ENCODE data around the gene EFNB2.

EFNB2 gene

DNA sequence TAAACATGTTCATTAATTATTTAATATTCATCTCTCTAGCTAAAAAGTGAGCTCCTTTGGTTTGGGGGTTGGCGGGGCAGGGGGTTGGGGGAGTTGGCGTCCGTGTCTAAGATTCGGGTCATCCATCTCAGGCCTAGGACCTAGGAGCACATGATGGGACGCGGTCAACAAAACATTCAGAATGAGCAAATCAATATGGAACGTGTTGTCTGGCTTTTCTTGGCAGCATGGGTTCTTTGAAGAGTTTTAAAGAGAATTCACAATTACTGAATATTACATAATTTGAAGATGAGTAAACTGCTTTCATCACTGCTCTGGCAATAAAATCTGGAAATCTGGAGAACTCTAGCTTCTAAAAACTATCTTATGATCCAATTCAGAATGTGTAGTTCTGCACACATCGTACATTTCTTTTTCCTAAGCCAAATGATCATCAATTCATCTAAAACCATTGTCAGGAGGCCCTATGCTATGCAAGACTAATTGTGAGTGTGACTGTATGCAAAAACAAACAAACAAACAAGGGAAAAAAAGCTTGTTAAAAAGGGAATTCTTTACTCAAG, 37.9 kb upstream of the EFNB2 start:
- TF ChIP-seq, protein P1, sequence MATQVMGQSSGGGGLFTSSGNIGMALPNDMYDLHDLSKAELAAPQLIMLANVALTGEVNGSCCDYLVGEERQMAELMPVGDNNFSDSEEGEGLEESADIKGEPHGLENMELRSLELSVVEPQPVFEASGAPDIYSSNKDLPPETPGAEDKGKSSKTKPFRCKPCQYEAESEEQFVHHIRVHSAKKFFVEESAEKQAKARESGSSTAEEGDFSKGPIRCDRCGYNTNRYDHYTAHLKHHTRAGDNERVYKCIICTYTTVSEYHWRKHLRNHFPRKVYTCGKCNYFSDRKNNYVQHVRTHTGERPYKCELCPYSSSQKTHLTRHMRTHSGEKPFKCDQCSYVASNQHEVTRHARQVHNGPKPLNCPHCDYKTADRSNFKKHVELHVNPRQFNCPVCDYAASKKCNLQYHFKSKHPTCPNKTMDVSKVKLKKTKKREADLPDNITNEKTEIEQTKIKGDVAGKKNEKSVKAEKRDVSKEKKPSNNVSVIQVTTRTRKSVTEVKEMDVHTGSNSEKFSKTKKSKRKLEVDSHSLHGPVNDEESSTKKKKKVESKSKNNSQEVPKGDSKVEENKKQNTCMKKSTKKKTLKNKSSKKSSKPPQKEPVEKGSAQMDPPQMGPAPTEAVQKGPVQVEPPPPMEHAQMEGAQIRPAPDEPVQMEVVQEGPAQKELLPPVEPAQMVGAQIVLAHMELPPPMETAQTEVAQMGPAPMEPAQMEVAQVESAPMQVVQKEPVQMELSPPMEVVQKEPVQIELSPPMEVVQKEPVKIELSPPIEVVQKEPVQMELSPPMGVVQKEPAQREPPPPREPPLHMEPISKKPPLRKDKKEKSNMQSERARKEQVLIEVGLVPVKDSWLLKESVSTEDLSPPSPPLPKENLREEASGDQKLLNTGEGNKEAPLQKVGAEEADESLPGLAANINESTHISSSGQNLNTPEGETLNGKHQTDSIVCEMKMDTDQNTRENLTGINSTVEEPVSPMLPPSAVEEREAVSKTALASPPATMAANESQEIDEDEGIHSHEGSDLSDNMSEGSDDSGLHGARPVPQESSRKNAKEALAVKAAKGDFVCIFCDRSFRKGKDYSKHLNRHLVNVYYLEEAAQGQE (IDR thresholded peaks at IDR 0.05; ENCODE audit: insufficient read depth in 1 of 2, low read depth in 2 of 2, low read length in 2 of 2) = no peak
- TF ChIP-seq FOXP2 (optimal IDR thresholded peaks at IDR 0.05; ENCODE audit: borderline replicate concordance, extremely low read depth, extremely low read length, insufficient read depth) (no peak), TAF1 (IDR thresholded peaks at IDR 0.05; ENCODE audit: borderline replicate concordance, insufficient read depth, low read length) (no peak), POLR2AphosphoS5 (IDR thresholded peaks at IDR 0.05; ENCODE audit: low read depth, low read length) (no peak), SIN3A (IDR thresholded peaks at IDR 0.05; ENCODE audit: borderline replicate concordance, insufficient read depth, low read length) (no peak)

DNA sequence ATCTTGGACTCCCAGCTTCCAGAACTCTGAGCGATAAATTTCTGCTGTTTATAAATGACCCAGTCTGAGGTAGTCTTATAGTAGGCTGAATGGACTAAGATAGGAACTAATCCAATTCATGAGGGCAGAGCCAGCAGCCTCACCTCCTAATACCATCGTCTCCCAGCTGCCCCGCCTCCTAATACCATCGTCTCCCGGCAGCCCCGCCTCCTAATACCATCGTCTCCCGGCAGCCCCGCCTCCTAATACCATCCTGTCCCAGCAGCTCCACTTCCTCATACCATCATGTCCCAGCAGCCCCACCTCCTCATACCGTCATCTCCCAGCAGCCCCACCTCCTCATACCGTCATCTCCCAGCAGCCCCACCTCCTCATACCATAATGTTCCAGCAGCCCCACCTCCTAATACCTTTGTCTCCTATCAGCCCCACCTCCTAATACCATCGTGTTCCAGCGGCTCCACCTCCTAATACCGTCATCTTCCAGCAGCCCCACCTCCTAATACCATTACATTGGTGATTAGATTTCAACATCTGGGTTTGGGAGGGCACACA, 34.9 kb upstream of the EFNB2 start:
- TF ChIP-seq TAF1 (IDR thresholded peaks at IDR 0.05; ENCODE audit: borderline replicate concordance, insufficient read depth, low read length) (no peak), POLR2AphosphoS5 (IDR thresholded peaks at IDR 0.05; ENCODE audit: low read depth, low read length) (no peak), FOXP2 (optimal IDR thresholded peaks at IDR 0.05; ENCODE audit: borderline replicate concordance, extremely low read depth, extremely low read length, insufficient read depth) (no peak), SIN3A (IDR thresholded peaks at IDR 0.05; ENCODE audit: borderline replicate concordance, insufficient read depth, low read length) (no peak)
- TF ChIP-seq, protein P1 (IDR thresholded peaks at IDR 0.05; ENCODE audit: insufficient read depth in 1 of 2, low read depth in 2 of 2, low read length in 2 of 2) = no peak

DNA sequence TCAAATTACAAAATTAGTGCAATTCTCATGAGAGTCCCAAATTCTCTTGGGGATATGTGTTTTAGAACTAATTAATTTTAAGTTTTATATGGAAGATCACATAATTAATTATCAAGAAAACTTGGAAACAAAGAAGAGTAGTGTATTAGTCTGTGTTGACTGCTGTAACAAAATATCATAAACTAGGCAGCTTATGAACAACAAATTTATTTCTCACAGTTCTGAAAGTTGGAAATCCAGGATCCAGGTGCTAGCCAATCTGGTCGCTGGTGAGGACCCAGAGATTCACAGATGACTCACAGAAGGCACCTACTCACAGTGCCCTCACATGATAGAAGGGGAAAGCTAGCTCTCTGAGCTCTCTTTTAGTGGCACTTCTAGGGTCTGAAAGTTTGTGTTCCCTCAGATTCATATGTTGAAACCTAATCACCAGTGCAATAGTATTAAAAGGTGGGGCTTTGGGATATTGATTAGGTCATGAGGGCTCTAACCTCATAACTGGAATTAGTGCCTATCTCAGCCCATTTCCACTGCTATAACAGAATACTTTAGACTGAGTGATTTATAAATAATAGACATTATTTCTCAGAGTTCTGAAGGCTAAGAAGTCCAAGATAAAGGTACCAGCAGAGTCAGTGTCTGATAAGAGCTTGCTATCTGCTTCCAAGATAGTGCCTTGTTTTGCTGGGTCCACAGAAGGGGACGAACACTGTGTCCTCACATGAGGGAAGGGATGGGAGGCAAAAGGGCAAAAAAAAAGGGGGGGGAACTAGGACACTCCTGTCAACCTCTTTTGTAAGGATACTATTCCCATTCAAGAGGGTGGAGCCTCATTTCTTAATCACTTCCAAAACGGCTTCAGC, 34.0 kb upstream of the EFNB2 start:
- TF ChIP-seq, protein P1 (IDR thresholded peaks at IDR 0.05; ENCODE audit: insufficient read depth in 1 of 2, low read depth in 2 of 2, low read length in 2 of 2) = no peak
- no peak for TF ChIP-seq POLR2AphosphoS5 (IDR thresholded peaks at IDR 0.05; ENCODE audit: low read depth, low read length)
- no peak for TF ChIP-seq SIN3A (IDR thresholded peaks at IDR 0.05; ENCODE audit: borderline replicate concordance, insufficient read depth, low read length)
- no peak for TF ChIP-seq FOXP2 (optimal IDR thresholded peaks at IDR 0.05; ENCODE audit: borderline replicate concordance, extremely low read depth, extremely low read length, insufficient read depth)
- no peak for TF ChIP-seq TAF1 (IDR thresholded peaks at IDR 0.05; ENCODE audit: borderline replicate concordance, insufficient read depth, low read length)

DNA sequence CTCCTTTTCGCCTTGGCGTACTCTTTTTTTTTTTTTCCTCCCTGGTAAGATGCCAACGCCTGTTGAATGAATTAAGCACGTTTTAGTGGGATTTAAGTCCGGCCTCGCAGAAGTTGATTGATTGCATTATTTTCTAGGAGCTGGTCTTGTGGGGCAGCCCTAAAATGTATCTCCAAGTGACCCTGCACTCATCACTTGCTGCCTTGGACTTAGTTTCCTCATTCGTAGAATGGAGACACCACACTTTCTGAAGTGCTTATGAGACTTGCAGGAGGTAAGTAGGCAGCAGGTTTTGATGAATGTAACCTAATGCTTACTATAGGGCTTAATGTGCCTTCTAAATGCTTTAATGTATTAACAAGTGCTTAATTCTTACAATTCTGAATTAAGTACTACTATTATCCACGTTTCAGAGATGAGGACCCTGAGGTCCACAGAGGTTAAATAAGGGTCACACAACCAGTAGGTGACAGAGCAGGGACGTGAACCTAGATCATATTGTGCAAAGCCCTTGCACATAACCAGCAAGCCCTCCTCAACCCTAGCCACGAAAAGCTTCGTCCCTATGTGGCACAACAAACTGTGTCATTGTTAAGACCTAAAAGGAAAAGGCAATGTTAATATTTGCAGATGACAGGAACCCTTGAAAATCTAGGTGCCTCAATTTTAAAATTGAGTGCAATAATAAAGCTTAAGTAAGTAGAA, 33.0 kb upstream of the EFNB2 start:
- TF ChIP-seq FOXP2 (optimal IDR thresholded peaks at IDR 0.05; ENCODE audit: borderline replicate concordance, extremely low read depth, extremely low read length, insufficient read depth) (no peak), POLR2AphosphoS5 (IDR thresholded peaks at IDR 0.05; ENCODE audit: low read depth, low read length) (no peak), SIN3A (IDR thresholded peaks at IDR 0.05; ENCODE audit: borderline replicate concordance, insufficient read depth, low read length) (no peak), TAF1 (IDR thresholded peaks at IDR 0.05; ENCODE audit: borderline replicate concordance, insufficient read depth, low read length) (no peak)
- TF ChIP-seq, protein P1 (IDR thresholded peaks at IDR 0.05; ENCODE audit: insufficient read depth in 1 of 2, low read depth in 2 of 2, low read length in 2 of 2) = no peak

All from PFSK-1 (cell line).